Liver (tissue), 3 donors: ENCODE results near the gene EHD1.

Experiments used
- GABPA ChIP-seq, 2 donors: IDR thresholded peaks in 1 of 2; conservative IDR thresholded peaks in 1 of 2; 2 replicates each; pipeline ENCODE4 v1.6.1; 2016; ENCODE audit warnings: antibody characterized with exemption in 2 of 2, mild to moderate bottlenecking in 1 of 2, moderate library complexity in 1 of 2
- JUND ChIP-seq, 2 donors: IDR thresholded peaks; 2 replicates each; pipeline ENCODE4 v1.6.1; 2016; ENCODE audit warnings: antibody characterized with exemption in 2 of 2
- RXRA ChIP-seq, 2 donors: IDR thresholded peaks; 2 replicates each; pipeline ENCODE4 v1.6.1; 2017 to 2018; ENCODE audit warnings: antibody characterized with exemption in 2 of 2, mild to moderate bottlenecking in 1 of 2
- SP1 ChIP-seq: IDR thresholded peaks from 2 replicates; pipeline ENCODE4 v1.6.1; 2018; ENCODE audit warnings: antibody characterized with exemption, mild to moderate bottlenecking
- TAF1 ChIP-seq: conservative IDR thresholded peaks from 2 replicates; pipeline ENCODE4 v1.6.1; 2016; ENCODE audit warnings: antibody characterized with exemption, mild to moderate bottlenecking
- TF ChIP-seq, protein P1 (sequence below): fragments of 150-350 bp; IDR thresholded peaks from 2 replicates; pipeline ENCODE4 v1.5.1; 2017; ENCODE audit warnings: improper control_type of control experiment, low read depth, low read length; ENCODE audit not compliant: missing input control
- donor health status: healthy.
- donor health status: healthy.

DNA sequence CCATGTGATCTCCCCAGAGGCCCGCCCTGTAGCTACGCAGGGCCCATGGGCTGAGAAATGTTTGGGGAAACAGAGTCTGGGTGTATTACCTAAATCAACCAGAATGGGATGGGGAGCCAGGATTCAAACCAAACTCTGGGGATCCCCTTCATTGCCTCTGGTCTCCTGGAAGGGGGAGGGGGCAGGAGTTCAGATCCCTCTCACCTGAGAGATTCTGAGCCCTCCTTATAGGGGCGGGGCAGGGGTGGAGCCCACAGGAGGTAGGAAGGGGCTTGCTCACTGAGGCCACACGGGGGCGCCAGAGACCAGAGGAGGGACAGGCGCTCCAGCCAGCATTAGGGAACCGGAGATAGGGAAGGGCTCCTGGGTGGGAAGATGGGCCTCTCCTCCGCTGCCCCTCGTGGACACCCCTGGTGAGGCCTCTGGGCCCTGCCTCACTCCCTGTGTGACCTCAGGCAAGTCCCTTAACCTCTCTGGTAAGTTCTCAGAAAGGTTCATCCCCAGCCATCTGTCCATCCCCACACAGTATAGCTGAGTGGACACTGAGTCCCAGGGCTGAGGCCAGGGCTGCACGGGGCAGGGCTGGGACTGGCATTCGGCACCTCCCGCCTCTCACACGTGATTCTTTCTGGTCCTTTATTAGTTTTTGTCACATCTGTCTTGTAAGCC is 31.3 kb downstream of the EHD1 start:
- TF ChIP-seq TAF1 (no peak), GABPA (IDR thresholded peaks at IDR 0.05 in 1 of 2, conservative IDR thresholded peaks at IDR 0.05 in 1 of 2) (no peak), RXRA (IDR thresholded peaks at IDR 0.05) (peak in 1 of 2 donors; percentile 47), JUND (IDR thresholded peaks at IDR 0.05) (no peak), SP1 (no peak)
- TF ChIP-seq, protein P1, sequence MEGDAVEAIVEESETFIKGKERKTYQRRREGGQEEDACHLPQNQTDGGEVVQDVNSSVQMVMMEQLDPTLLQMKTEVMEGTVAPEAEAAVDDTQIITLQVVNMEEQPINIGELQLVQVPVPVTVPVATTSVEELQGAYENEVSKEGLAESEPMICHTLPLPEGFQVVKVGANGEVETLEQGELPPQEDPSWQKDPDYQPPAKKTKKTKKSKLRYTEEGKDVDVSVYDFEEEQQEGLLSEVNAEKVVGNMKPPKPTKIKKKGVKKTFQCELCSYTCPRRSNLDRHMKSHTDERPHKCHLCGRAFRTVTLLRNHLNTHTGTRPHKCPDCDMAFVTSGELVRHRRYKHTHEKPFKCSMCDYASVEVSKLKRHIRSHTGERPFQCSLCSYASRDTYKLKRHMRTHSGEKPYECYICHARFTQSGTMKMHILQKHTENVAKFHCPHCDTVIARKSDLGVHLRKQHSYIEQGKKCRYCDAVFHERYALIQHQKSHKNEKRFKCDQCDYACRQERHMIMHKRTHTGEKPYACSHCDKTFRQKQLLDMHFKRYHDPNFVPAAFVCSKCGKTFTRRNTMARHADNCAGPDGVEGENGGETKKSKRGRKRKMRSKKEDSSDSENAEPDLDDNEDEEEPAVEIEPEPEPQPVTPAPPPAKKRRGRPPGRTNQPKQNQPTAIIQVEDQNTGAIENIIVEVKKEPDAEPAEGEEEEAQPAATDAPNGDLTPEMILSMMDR, result peak; percentile 98
